Lower leg skin (tissue), 4 donors: ENCODE measurements around the gene ABCD4. TPM values are rescaled to one million over a fixed set of nuclear protein-coding genes. Genes with fewer than 3 reads are reported as not detected.
"Not testable (repeated sequence)": the region's sequence is repeated elsewhere in the genome, so short reads cannot be mapped to it uniquely, and the experiment has no call there.

Source experiments
- DNase-seq, 2 donors: peaks; one replicate each; pipeline ENCODE4 v3.0.0-alpha.2; 2019; ENCODE audit warnings: low spot score in 2 of 2
- H3K4me3 ChIP-seq: fragments of 200-600 bp; sonication (generic); 2 replicates; pipeline ENCODE4 v1.5.1; 2017; ENCODE audit warnings: mild to moderate bottlenecking, low read depth; ENCODE audit not compliant: poor library complexity, severe bottlenecking
- CTCF ChIP-seq, 3 donors: fragments of 450-650 bp; IDR thresholded peaks; one replicate each; pipeline ENCODE4 v1.5.1; 2016; ENCODE audit warnings: antibody characterized with exemption in 3 of 3, mild to moderate bottlenecking in 3 of 3, moderate library complexity in 2 of 3
- POLR2A ChIP-seq, 2 donors: fragments of 450-650 bp; IDR thresholded peaks; one replicate each; pipeline ENCODE4 v1.6.1; 2016 to 2017; ENCODE audit warnings: antibody characterized with exemption in 2 of 2, mild to moderate bottlenecking in 1 of 2, moderate library complexity in 1 of 2
- WGBS, 2 donors: methylation state at CpG; one replicate each; pipeline ENCODE4 v1.1.5; 2018; 5-methylcytosine and 5-hydroxymethylcytosine counted together
- intact Hi-C: fragments of 100-400 bp; cut with DNase I; formaldehyde crosslinking; loops from one replicate; pipeline ENCODE4 v1.15.0; 2023; ENCODE audit warnings: low total_unique reads
- total RNA-seq, 4 donors: library from RNA; depleted of rRNA; stranded (reverse); fragments of >200 nt; gene quantifications; one replicate each; pipeline ENCODE4 v1.1.0, GENCODE V29; 2016

ABCD4 gene
- total RNA-seq, 4 donors from 2014 or later: 29.6 to 50.3 (median 33.9) TPM

GRCh38 chr14:74348241-74348734 is 45.6 kb upstream of the ABCD4 start, which contains the start of gene VRTN:
Gene VRTN, plus strand, starts transcription at chr14:74348471. Its CDS starts 8,313 bp downstream, at chr14:74356784.
- 57 to 78% methylated on average over 12 of the region's 12 CpGs for WGBS, 2 donors
- no peak within 1 kb of the TSS for H3K4me3 ChIP-seq
- intact Hi-C loops: no loop called here
- TF ChIP-seq CTCF (IDR thresholded peaks at IDR 0.05): no peak
- no peak for TF ChIP-seq POLR2A (IDR thresholded peaks at IDR 0.05)
- DNase-seq: no peak

GRCh38 chr14:74347795-74348100 is 45.0 kb upstream of the ABCD4 start:
- WGBS, 2 donors: 21 to 55% methylated on average over 1 of the region's 1 CpG
- H3K4me3 ChIP-seq: no peak overlapping the region
- DNase-seq: no peak

GRCh38 chr14:74347097-74347794 is 44.5 kb upstream of the ABCD4 start:
- intact Hi-C loops: no loop called here
- WGBS, 2 donors: 65 to 69% methylated on average over 7 of the region's 7 CpGs
- no peak overlapping the region for H3K4me3 ChIP-seq
- no peak for DNase-seq
- TF ChIP-seq CTCF (IDR thresholded peaks at IDR 0.05): no peak
- TF ChIP-seq POLR2A (IDR thresholded peaks at IDR 0.05): no peak

More at GRCh38 chr14:74347795-74348100, 45.0 kb upstream of the ABCD4 start:
- intact Hi-C loops: no loop called here
- TF ChIP-seq CTCF (IDR thresholded peaks at IDR 0.05) (no peak), POLR2A (IDR thresholded peaks at IDR 0.05) (no peak)

GRCh38 chr14:74346341-74346740 is 43.6 kb upstream of the ABCD4 start:
- H3K4me3 ChIP-seq: no peak overlapping the region
- WGBS, 2 donors: 76 to 84% methylated on average over 2 of the region's 2 CpGs
- no peak for TF ChIP-seq CTCF (IDR thresholded peaks at IDR 0.05)
- no peak for TF ChIP-seq POLR2A (IDR thresholded peaks at IDR 0.05)
- intact Hi-C loops: no loop called here
- DNase-seq: no peak

- no peak overlapping the region for H3K4me3 ChIP-seq
- no peak for TF ChIP-seq CTCF (IDR thresholded peaks at IDR 0.05)
- TF ChIP-seq POLR2A (IDR thresholded peaks at IDR 0.05): no peak
- DNase-seq: no peak
- 59 to 68% methylated on average over 4 of the region's 4 CpGs for WGBS, 2 donors
- intact Hi-C loops: no loop called here
Measured at GRCh38 chr14:74333909-74334308, 31.2 kb upstream of the ABCD4 start.

- H3K4me3 ChIP-seq, DNase-seq, intact Hi-C loops: not testable (repeated sequence)
- 82% methylated on average over 9 of the region's 9 CpGs for WGBS, 2 donors
Measured at GRCh38 chr14:74329950-74330552, 27.3 kb upstream of the ABCD4 start.
